Prostate gland (tissue), 2 donors: ENCODE data around the gene KIT.

Source experiments
- CTCF ChIP-seq, 4 experiments: fragments of 200-600 bp in 2 of 4; fragments of 450-650 bp in 2 of 4; sonication (generic) in 2 of 4; IDR thresholded peaks; 1 replicate in 3 of 4; 2 replicates in 1 of 4; pipeline ENCODE4 v1.5.1; 2016 to 2019; ENCODE audit warnings: antibody characterized with exemption in 4 of 4, mild to moderate bottlenecking in 2 of 4, moderate library complexity in 2 of 4
- POLR2A ChIP-seq: fragments of 450-650 bp; IDR thresholded peaks from one replicate; pipeline ENCODE4 v1.6.1; 2016; ENCODE audit warnings: antibody characterized with exemption, mild to moderate bottlenecking

- TF ChIP-seq CTCF (IDR thresholded peaks at IDR 0.05) (no peak), POLR2A (no peak)
These were observed 69.2 kb downstream of the KIT start for GRCh38 chr4:54726907-54727306.
